ENCODE data around the gene CBX4. TPM values are rescaled to one million over a fixed set of nuclear protein-coding genes. Genes with fewer than 3 reads are reported as not detected.

The CBX4 gene
- total and polyA plus RNA-seq, 2 of the 13 experiments (the other 11 are each of a cell fraction or from before 2014, with no cell fraction given): 25.8 to 50.8 TPM

DNA sequence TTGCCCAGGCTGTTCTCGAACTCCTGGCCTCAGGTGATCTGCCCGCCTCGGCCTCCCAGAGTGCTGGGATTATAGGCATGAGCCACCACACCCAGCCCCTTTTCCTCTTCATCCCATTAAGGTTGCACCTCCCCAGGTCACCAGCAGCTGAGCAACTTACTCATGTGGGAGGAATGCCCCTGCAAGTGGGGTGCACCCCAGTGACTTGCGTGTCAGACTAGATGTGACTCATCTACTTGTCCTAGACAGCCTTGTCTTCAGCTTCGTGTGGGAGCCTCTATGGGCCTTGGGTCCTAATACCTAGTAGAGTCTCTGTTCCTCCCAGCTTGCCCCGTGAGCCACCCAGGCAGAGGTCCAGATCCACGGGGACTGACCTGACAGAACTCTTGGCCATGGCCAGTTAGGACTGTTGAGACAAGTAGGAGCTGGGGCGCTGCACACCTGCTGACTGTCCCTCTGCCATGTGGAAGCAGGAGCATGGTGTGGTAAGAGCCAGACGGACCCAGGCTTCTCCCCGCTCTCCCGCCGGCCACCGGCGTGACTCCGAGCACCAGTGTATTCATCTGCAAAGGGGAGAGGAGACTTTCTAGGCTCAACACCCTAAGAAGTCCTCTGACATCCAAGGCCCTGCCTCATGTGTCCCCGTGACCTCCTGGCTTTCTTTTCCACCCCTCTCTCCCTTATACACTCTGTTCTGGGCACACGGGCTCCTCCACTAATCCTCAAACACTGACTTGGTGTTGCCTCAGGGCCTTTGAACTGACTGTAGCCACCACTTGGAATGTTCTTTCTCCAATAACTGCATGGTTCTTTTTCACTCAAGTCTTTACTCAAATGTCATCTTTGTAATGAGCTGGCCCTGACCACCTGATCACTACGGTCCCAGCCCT is 11.6 kb upstream of the CBX4 start (continued):
- TF ChIP-seq FOSL2 (CRISPR knock-in tag; IDR thresholded peaks at IDR 0.05): peak; percentile 67
- TF ChIP-seq ZNF7 (CRISPR knock-in tag; IDR thresholded peaks at IDR 0.05): peak; percentile 77
- no peak for TF ChIP-seq MEIS1 (CRISPR knock-in tag; IDR thresholded peaks at IDR 0.05; ENCODE audit: borderline replicate concordance)
- TF ChIP-seq CBX5 (CRISPR knock-in tag; IDR thresholded peaks at IDR 0.05; ENCODE audit: borderline replicate concordance): 0 out of 2 replicates have a peak, but pooled peaks have one; percentile 11
- peak; percentile 38; the same call in 1 of the 2 replicates for TF ChIP-seq ZNF768 (CRISPR knock-in tag; IDR thresholded peaks at IDR 0.05)

DNA sequence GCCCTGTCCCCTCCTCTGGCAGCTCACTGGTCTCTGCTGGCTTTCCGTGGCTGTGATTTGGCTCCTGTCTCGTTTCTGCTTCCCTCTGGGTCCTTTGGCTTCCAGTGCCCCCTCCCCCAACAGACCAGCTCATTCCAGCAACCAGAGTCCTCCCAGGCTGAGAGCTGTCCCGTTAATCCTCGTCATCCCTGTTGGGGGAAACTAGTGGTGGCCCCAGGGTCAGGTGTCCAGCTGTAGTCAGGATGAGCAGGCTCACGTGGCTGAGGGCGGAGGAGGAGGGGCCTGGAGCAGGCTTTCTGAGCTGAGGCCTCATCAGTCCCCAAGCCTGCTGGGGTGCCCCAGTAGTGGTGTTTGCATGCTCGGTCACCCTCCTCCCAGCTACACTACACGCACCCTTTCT is 10.7 kb upstream of the CBX4 start:
- no peak overlapping the region for H3K9ac ChIP-seq (ENCODE audit: insufficient read depth, low read depth, low read length)
- BruUV-seq (replicated peaks): no TSS peak
- H3K4me1 ChIP-seq (ENCODE audit: insufficient read depth, low read length): peaks cover 90% of the 10 kb centered on the region
- TF ChIP-seq, protein P1, sequence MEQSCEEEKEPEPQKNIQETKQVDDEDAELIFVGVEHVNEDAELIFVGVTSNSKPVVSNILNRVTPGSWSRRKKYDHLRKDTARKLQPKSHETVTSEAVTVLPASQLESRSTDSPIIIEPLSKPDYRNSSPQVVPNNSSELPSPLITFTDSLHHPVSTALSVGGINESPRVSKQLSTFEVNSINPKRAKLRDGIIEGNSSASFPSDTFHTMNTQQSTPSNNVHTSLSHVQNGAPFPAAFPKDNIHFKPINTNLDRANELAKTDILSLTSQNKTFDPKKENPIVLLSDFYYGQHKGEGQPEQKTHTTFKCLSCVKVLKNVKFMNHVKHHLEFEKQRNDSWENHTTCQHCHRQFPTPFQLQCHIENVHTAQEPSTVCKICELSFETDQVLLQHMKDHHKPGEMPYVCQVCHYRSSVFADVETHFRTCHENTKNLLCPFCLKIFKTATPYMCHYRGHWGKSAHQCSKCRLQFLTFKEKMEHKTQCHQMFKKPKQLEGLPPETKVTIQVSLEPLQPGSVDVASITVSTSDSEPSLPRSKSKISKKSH (CRISPR knock-in tag; IDR thresholded peaks at IDR 0.05; ENCODE audit: borderline replicate concordance): peak; percentile 79; the same call in 1 of the 2 replicates
- peak; percentile 39; the same call in 1 of the 2 replicates for TF ChIP-seq TBX2 (CRISPR knock-in tag; IDR thresholded peaks at IDR 0.05; ENCODE audit: borderline replicate concordance)
- TF ChIP-seq ZNF431 (CRISPR knock-in tag; IDR thresholded peaks at IDR 0.05; ENCODE audit: borderline replicate concordance, low read depth): peak; percentile 51; the same call in 1 of the 2 replicates
- 0 out of 2 replicates have a peak, but pooled peaks have one; percentile 11 for TF ChIP-seq CREM (IDR thresholded peaks at IDR 0.05)
- TF ChIP-seq CREM (CRISPR knock-in tag; IDR thresholded peaks at IDR 0.05): no peak
- TF ChIP-seq, protein P2, sequence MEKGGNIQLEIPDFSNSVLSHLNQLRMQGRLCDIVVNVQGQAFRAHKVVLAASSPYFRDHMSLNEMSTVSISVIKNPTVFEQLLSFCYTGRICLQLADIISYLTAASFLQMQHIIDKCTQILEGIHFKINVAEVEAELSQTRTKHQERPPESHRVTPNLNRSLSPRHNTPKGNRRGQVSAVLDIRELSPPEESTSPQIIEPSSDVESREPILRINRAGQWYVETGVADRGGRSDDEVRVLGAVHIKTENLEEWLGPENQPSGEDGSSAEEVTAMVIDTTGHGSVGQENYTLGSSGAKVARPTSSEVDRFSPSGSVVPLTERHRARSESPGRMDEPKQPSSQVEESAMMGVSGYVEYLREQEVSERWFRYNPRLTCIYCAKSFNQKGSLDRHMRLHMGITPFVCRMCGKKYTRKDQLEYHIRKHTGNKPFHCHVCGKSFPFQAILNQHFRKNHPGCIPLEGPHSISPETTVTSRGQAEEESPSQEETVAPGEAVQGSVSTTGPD (CRISPR knock-in tag; IDR thresholded peaks at IDR 0.05): no peak
- TF ChIP-seq ZNF607 (CRISPR knock-in tag; IDR thresholded peaks at IDR 0.05; ENCODE audit: borderline replicate concordance): 0 out of 2 replicates have a peak, but pooled peaks have one; percentile 60
- peak; percentile 96 for TF ChIP-seq PITX1 (CRISPR knock-in tag; IDR thresholded peaks at IDR 0.05)
- peak; percentile 35 for TF ChIP-seq HNF4A (CRISPR knock-in tag; IDR thresholded peaks at IDR 0.05)
- peak; percentile 76; the same call in 1 of the 2 replicates for TF ChIP-seq ZSCAN9 (CRISPR knock-in tag; IDR thresholded peaks at IDR 0.05; ENCODE audit: borderline replicate concordance)
- no peak for TF ChIP-seq KMT2B (CRISPR knock-in tag; IDR thresholded peaks at IDR 0.05)

More for the DNA sequence above, 10.7 kb upstream of the CBX4 start:
- H3K4me3 ChIP-seq (replicated peaks in 1 of 3; ENCODE audit: insufficient read depth in 1 of 3, low read depth in 2 of 3, low read length in 3 of 3): peak overlapping the region in 1 of 3 experiments; percentile 31; a peak in 1 of 6 replicates
- no peaks in the 10 kb centered on the region for H3K79me2 ChIP-seq (ENCODE audit: insufficient read depth, low read length)
- H3K9me3 ChIP-seq (ENCODE audit: low read length): no peaks in the 10 kb centered on the region
- intact Hi-C loops (cut with micrococcal nuclease; ENCODE audit: unreplicated experiment) (loop anchor here (5.0 kb wide), 1 partner anchor 77 kb away; no protein-coding TSS in a partner anchor), in situ Hi-C loops (cut with HindIII; ENCODE audit: extremely low pct_ligation_motif_present, low pct_unique_long_range_greater_than_20kb) (no loop called here)
- no peak overlapping the region for H3K27ac ChIP-seq (ENCODE audit: extremely low read length, insufficient read depth, low read length)
- 4% methylated on average over 8 of the region's 8 CpGs for WGBS (ENCODE audit: low lambda C conversion rate)
- POLR2A ChIA-PET: interaction anchor here (0.8 to 3.2 kb wide), 14 partner anchors 8 to 144 kb away, joined by 3 to 32 read pairs (median 4); partner anchors contain the start of genes CBX4 and CBX8
- no peaks in the 10 kb centered on the region for H4K20me1 ChIP-seq (ENCODE audit: insufficient read depth, low read length)
- no peaks in the 10 kb centered on the region for H3K27me3 ChIP-seq (ENCODE audit: control insufficient read depth in 1 of 2, insufficient read depth in 2 of 2, low read length in 2 of 2)
- no peak overlapping the region for H2AFZ ChIP-seq (ENCODE audit: low read length)
- peak overlapping the region; percentile 74 for H3K4me2 ChIP-seq (ENCODE audit: low read depth, low read length)
- ATAC-seq: peak; percentile 61
- peak; percentile 74 for DNase-seq (ENCODE audit: low spot score)
- peak; percentile 49 for FAIRE-seq
- CTCF ChIA-PET (ENCODE audit: low intra/inter-chr PET ratio, low total read pairs): no interaction called here
- H3K36me3 ChIP-seq (replicated peaks in 1 of 2; ENCODE audit: control insufficient read depth in 1 of 2, insufficient read depth in 2 of 2, low read length in 2 of 2): no peaks in the 10 kb centered on the region
